ENCODE results near the gene SH3YL1.

The SH3YL1 gene

GRCh38 chr2:279956-280649 lies 16.3 kb upstream of the SH3YL1 start:
- TF ChIP-seq CTCF (IDR thresholded peaks at IDR 0.05; ENCODE audit: low read depth, low read length) = no peak
- DNase-seq = no peak
- no peaks in the 10 kb centered on the region for H3K27me3 ChIP-seq
- H3K9me3 ChIP-seq = no peaks in the 10 kb centered on the region
- H3K4me1 ChIP-seq = no peaks in the 10 kb centered on the region
- H3K36me3 ChIP-seq = no peaks in the 10 kb centered on the region; the same call in 1 of the 2 replicates
- no peak overlapping the region for H3K4me3 ChIP-seq (ENCODE audit: low read depth, low read length)

- no peaks in the 10 kb centered on the region for H3K27me3 ChIP-seq
- no peak for TF ChIP-seq CTCF (IDR thresholded peaks at IDR 0.05; ENCODE audit: low read depth, low read length)
- no peaks in the 10 kb centered on the region; the same call in 1 of the 2 replicates for H3K36me3 ChIP-seq
- H3K9me3 ChIP-seq = no peaks in the 10 kb centered on the region
- no peaks in the 10 kb centered on the region for H3K4me1 ChIP-seq
- no peak overlapping the region for H3K4me3 ChIP-seq (ENCODE audit: low read depth, low read length)
- no peak for DNase-seq
These were observed 15.5 kb upstream of the SH3YL1 start for GRCh38 chr2:279366-279765.

GRCh38 chr2:278927-279320 lies 15.1 kb upstream of the SH3YL1 start:
- H3K36me3 ChIP-seq = no peaks in the 10 kb centered on the region; the same call in 1 of the 2 replicates
- TF ChIP-seq CTCF (IDR thresholded peaks at IDR 0.05; ENCODE audit: low read depth, low read length) = no peak
- no peak for DNase-seq

GRCh38 chr2:278312-278926 lies 14.6 kb upstream of the SH3YL1 start:
- Histone ChIP-seq H3K36me3 (no peaks in the 10 kb centered on the region; the same call in 1 of the 2 replicates), H3K27me3 (no peaks in the 10 kb centered on the region), H3K9me3 (no peaks in the 10 kb centered on the region), H3K4me3 (ENCODE audit: low read depth, low read length) (no peak overlapping the region), H3K4me1 (no peaks in the 10 kb centered on the region)
- no peak for TF ChIP-seq CTCF (IDR thresholded peaks at IDR 0.05; ENCODE audit: low read depth, low read length)
- no peak for DNase-seq

More at GRCh38 chr2:278927-279320, 15.1 kb upstream of the SH3YL1 start:
- H3K27me3 ChIP-seq = no peaks in the 10 kb centered on the region
- no peaks in the 10 kb centered on the region for H3K4me1 ChIP-seq
- H3K4me3 ChIP-seq (ENCODE audit: low read depth, low read length) = no peak overlapping the region
- no peaks in the 10 kb centered on the region for H3K9me3 ChIP-seq

- Histone ChIP-seq H3K36me3 (no peaks in the 10 kb centered on the region; the same call in 1 of the 2 replicates), H3K27me3 (no peaks in the 10 kb centered on the region), H3K9me3 (no peaks in the 10 kb centered on the region), H3K4me3 (ENCODE audit: low read depth, low read length) (no peak overlapping the region), H3K4me1 (no peaks in the 10 kb centered on the region)
- TF ChIP-seq CTCF (IDR thresholded peaks at IDR 0.05; ENCODE audit: low read depth, low read length) = no peak
- no peak for DNase-seq
These were observed 11.6 kb upstream of the SH3YL1 start for GRCh38 chr2:275466-275865.

GRCh38 chr2:274503-274902 lies 10.7 kb upstream of the SH3YL1 start:
- H3K27me3 ChIP-seq = no peaks in the 10 kb centered on the region
- TF ChIP-seq CTCF (IDR thresholded peaks at IDR 0.05; ENCODE audit: low read depth, low read length) = no peak
- no peaks in the 10 kb centered on the region for H3K9me3 ChIP-seq
- no peaks in the 10 kb centered on the region; the same call in 1 of the 2 replicates for H3K36me3 ChIP-seq
- H3K4me3 ChIP-seq (ENCODE audit: low read depth, low read length) = no peak overlapping the region
- no peaks in the 10 kb centered on the region for H3K4me1 ChIP-seq
- DNase-seq = no peak
